Activated CD8-positive, alpha-beta memory T cell treated with anti-CD3 and anti-CD28 coated beads, Interleukin-2, amount 10 ng/mL, durations not matched to agents 7 days and 5 days (primary cell): ENCODE results near the gene MDFI. TPM values are rescaled to one million over a fixed set of nuclear protein-coding genes. Genes with fewer than 3 reads are reported as not detected.

Source experiments
- ATAC-seq: fragments of 150-1000 bp; cut with Tn5 transposase; one replicate; pipeline ENCODE4 v1.10.0; 2021; ENCODE audit warnings: moderate library complexity
- CTCF ChIA-PET: fragments of 350-600 bp; sonication (Branson Sonifier 250); formaldehyde crosslinking; loops from one replicate; lab custom pipeline; 2021; ENCODE audit warnings: antibody characterized with exemption; lab: Charles Lee
- DNase-seq: peaks from one replicate; pipeline ENCODE4 v3.0.0-alpha.2; 2020
- H3K27ac Mint-ChIP-seq: one replicate; pipeline ENCODE4 v1.8.0; 2021; ENCODE audit warnings: mild to moderate bottlenecking, mixed read lengths
- H3K27me3 Mint-ChIP-seq: one replicate; pipeline ENCODE4 v1.8.0; 2021; ENCODE audit warnings: mixed read lengths
- H3K36me3 Mint-ChIP-seq: one replicate; pipeline ENCODE4 v1.8.0; 2021; ENCODE audit warnings: mild to moderate bottlenecking, mixed read lengths
- H3K4me1 Mint-ChIP-seq: one replicate; pipeline ENCODE4 v1.8.0; 2021; ENCODE audit warnings: mixed read lengths
- H3K4me3 Mint-ChIP-seq: one replicate; pipeline ENCODE4 v1.8.0; 2021; ENCODE audit warnings: mild to moderate bottlenecking, moderate library complexity, mixed read lengths
- H3K9me3 Mint-ChIP-seq: one replicate; pipeline ENCODE4 v1.8.0; 2022; ENCODE audit warnings: low read depth, mixed read lengths
- total RNA-seq, 2 experiments: library from RNA; stranded (reverse); gene quantifications; one replicate each; pipeline ENCODE4 v1.2.3, GENCODE V29; 2021

Gene MDFI
- total RNA-seq, 2 experiments from 2014 or later, result not detected

- Mint-ChIP-seq H3K4me1 (peaks cover 1% of the 10 kb centered on the region), H3K27ac (no peak overlapping the region), H3K36me3 (no peaks in the 10 kb centered on the region), H3K9me3 (no peaks in the 10 kb centered on the region), H3K27me3 (peaks cover 4% of the 10 kb centered on the region), H3K4me3 (no peak overlapping the region)
- DNase-seq (no peak), ATAC-seq (no peak)
- CTCF ChIA-PET, result no interaction called here
Measured at GRCh38 chr6:41677124-41677921, 39.1 kb downstream of the MDFI start.

GRCh38 chr6:41678511-41679084 lies 40.3 kb downstream of the MDFI start:
- Mint-ChIP-seq H3K36me3 (no peaks in the 10 kb centered on the region), H3K4me3 (no peak overlapping the region), H3K27me3 (peaks cover 4% of the 10 kb centered on the region), H3K9me3 (no peaks in the 10 kb centered on the region), H3K27ac (no peak overlapping the region), H3K4me1 (peaks cover 2% of the 10 kb centered on the region)
- CTCF ChIA-PET, result interaction anchor here (4.8 kb wide), 1 partner anchor 76 kb away, joined by 40 read pairs; no protein-coding TSS in a partner anchor
- no peak for DNase-seq
- no peak for ATAC-seq

- Mint-ChIP-seq H3K27me3 (peaks cover 4% of the 10 kb centered on the region), H3K4me1 (peaks cover 5% of the 10 kb centered on the region), H3K27ac (no peak overlapping the region), H3K9me3 (no peaks in the 10 kb centered on the region), H3K36me3 (no peaks in the 10 kb centered on the region), H3K4me3 (no peak overlapping the region)
- DNase-seq (no peak), ATAC-seq (no peak)
- CTCF ChIA-PET, result interaction anchor here (4.8 kb wide), 1 partner anchor 77 kb away, joined by 40 read pairs; no protein-coding TSS in a partner anchor
Measured at GRCh38 chr6:41679696-41680095, 41.4 kb downstream of the MDFI start.

GRCh38 chr6:41680182-41680965 lies 42.1 kb downstream of the MDFI start:
- no peak for DNase-seq
- peaks cover 5% of the 10 kb centered on the region for H3K4me1 Mint-ChIP-seq
- peaks cover 4% of the 10 kb centered on the region for H3K27me3 Mint-ChIP-seq
- no peak overlapping the region for H3K27ac Mint-ChIP-seq
- CTCF ChIA-PET, result interaction anchor here (0.8 to 4.8 kb wide), 5 partner anchors 78 to 312 kb away, joined by 3 to 40 read pairs (median 6); no protein-coding TSS in a partner anchor
- H3K36me3 Mint-ChIP-seq, result no peaks in the 10 kb centered on the region
- no peak for ATAC-seq
- H3K9me3 Mint-ChIP-seq, result no peaks in the 10 kb centered on the region
- no peak overlapping the region for H3K4me3 Mint-ChIP-seq

GRCh38 chr6:41682056-41682477 lies 43.8 kb downstream of the MDFI start:
- no peaks in the 10 kb centered on the region for H3K9me3 Mint-ChIP-seq
- ATAC-seq (peak; percentile 68), DNase-seq (peak; percentile 82)
- H3K27me3 Mint-ChIP-seq, result peaks cover 4% of the 10 kb centered on the region
- no peak overlapping the region for H3K27ac Mint-ChIP-seq
- H3K36me3 Mint-ChIP-seq, result no peaks in the 10 kb centered on the region
- peaks cover 5% of the 10 kb centered on the region for H3K4me1 Mint-ChIP-seq
- H3K4me3 Mint-ChIP-seq, result no peak overlapping the region
- CTCF ChIA-PET, result interaction anchor here (0.8 to 4.8 kb wide), 8 partner anchors 17 to 314 kb away, joined by 3 to 40 read pairs (median 4); no protein-coding TSS in a partner anchor

GRCh38 chr6:41682497-41683272 lies 44.4 kb downstream of the MDFI start:
- no peak for ATAC-seq
- CTCF ChIA-PET, result interaction anchor here (0.6 to 4.8 kb wide), 42 partner anchors 9 to 534 kb away, joined by 3 to 53 read pairs (median 4); no protein-coding TSS in a partner anchor

GRCh38 chr6:41683273-41683522 lies 44.9 kb downstream of the MDFI start:
- peak; percentile 14 for ATAC-seq
- CTCF ChIA-PET, result interaction anchor here (0.6 to 3.6 kb wide), 38 partner anchors 9 to 534 kb away, joined by 3 to 53 read pairs (median 4); no protein-coding TSS in a partner anchor
- H3K27ac Mint-ChIP-seq, result peak overlapping the region; percentile 68
- no peaks in the 10 kb centered on the region for H3K9me3 Mint-ChIP-seq
- peaks cover 5% of the 10 kb centered on the region for H3K4me1 Mint-ChIP-seq
- DNase-seq, result no peak
- peak overlapping the region; percentile 46 for H3K4me3 Mint-ChIP-seq
- no peaks in the 10 kb centered on the region for H3K36me3 Mint-ChIP-seq
- peaks cover 4% of the 10 kb centered on the region for H3K27me3 Mint-ChIP-seq

More at GRCh38 chr6:41682497-41683272, 44.4 kb downstream of the MDFI start:
- Mint-ChIP-seq H3K4me3 (peak overlapping the region; percentile 46), H3K36me3 (no peaks in the 10 kb centered on the region), H3K27ac (peak overlapping the region; percentile 2), H3K4me1 (peaks cover 5% of the 10 kb centered on the region), H3K9me3 (no peaks in the 10 kb centered on the region), H3K27me3 (peaks cover 4% of the 10 kb centered on the region)
- no peak for DNase-seq

- peak; percentile 95 for ATAC-seq
- H3K4me1 Mint-ChIP-seq, result peaks cover 6% of the 10 kb centered on the region
- H3K27ac Mint-ChIP-seq, result peak overlapping the region; percentile 68
- peak; percentile 82 for DNase-seq
- CTCF ChIA-PET, result interaction anchor here (0.6 to 3.6 kb wide), 40 partner anchors 8 to 533 kb away, joined by 3 to 53 read pairs (median 4); no protein-coding TSS in a partner anchor
- H3K27me3 Mint-ChIP-seq, result peaks cover 4% of the 10 kb centered on the region
- H3K9me3 Mint-ChIP-seq, result no peaks in the 10 kb centered on the region
- no peaks in the 10 kb centered on the region for H3K36me3 Mint-ChIP-seq
- peak overlapping the region; percentile 46 for H3K4me3 Mint-ChIP-seq
Measured at GRCh38 chr6:41683523-41684310, 45.4 kb downstream of the MDFI start.

GRCh38 chr6:41684311-41685180 lies 46.3 kb downstream of the MDFI start:
- H3K36me3 Mint-ChIP-seq, result no peaks in the 10 kb centered on the region
- no peaks in the 10 kb centered on the region for H3K9me3 Mint-ChIP-seq
- H3K27ac Mint-ChIP-seq, result no peak overlapping the region
- CTCF ChIA-PET, result interaction anchor here (0.6 to 3.6 kb wide), 22 partner anchors 9 to 480 kb away, joined by 3 to 53 read pairs (median 4); no protein-coding TSS in a partner anchor
- ATAC-seq, result no peak
- peaks cover 14% of the 10 kb centered on the region for H3K4me1 Mint-ChIP-seq
- no peak overlapping the region for H3K4me3 Mint-ChIP-seq
- DNase-seq, result no peak
- peaks cover 4% of the 10 kb centered on the region for H3K27me3 Mint-ChIP-seq

GRCh38 chr6:41685641-41686380 lies 47.5 kb downstream of the MDFI start:
- CTCF ChIA-PET, result interaction anchor here (0.7 to 3.6 kb wide), 6 partner anchors 20 to 317 kb away, joined by 3 to 53 read pairs (median 7); no protein-coding TSS in a partner anchor
- Mint-ChIP-seq H3K36me3 (no peaks in the 10 kb centered on the region), H3K27me3 (peaks cover 4% of the 10 kb centered on the region), H3K4me1 (peaks cover 15% of the 10 kb centered on the region), H3K9me3 (no peaks in the 10 kb centered on the region), H3K4me3 (no peak overlapping the region), H3K27ac (no peak overlapping the region)
- DNase-seq (no peak), ATAC-seq (no peak)
